Ovary (tissue), 9 donors: ENCODE data around the gene PHF14. TPM values are rescaled to one million over a fixed set of nuclear protein-coding genes. Genes with fewer than 3 reads are reported as not detected.

Experiments used
- DNase-seq, 5 donors: peaks; one replicate each; pipeline ENCODE4 v3.0.0-alpha.2; 2019 to 2020
- H3K27ac ChIP-seq, 2 donors: fragments of 200-600 bp; one replicate each; pipeline versions ENCODE4 v1.5.1 to v1.8.0; 2019 to 2022
- H3K27me3 ChIP-seq: fragments of 200-600 bp; one replicate; pipeline ENCODE4 v1.8.0; 2022
- H3K36me3 ChIP-seq: fragments of 200-600 bp; sonication (generic); one replicate; pipeline ENCODE4 v1.5.1; 2019
- H3K4me1 ChIP-seq: one replicate; pipeline ENCODE4 v1.8.1; 2013; ENCODE audit warnings: mild to moderate bottlenecking, moderate library complexity; ENCODE audit not compliant: insufficient read depth
- H3K4me3 ChIP-seq: fragments of 200-600 bp; sonication (generic); one replicate; pipeline ENCODE4 v1.5.1; 2017
- H3K9me3 ChIP-seq, 2 donors: fragments of 200-600 bp in 1 of 2; sonication (generic) in 1 of 2; one replicate each; pipeline versions ENCODE4 v1.5.1 to v1.8.1; 2013 to 2019; ENCODE audit warnings: mild to moderate bottlenecking in 1 of 2, moderate library complexity in 1 of 2
- EP300 ChIP-seq: sonication (generic); formaldehyde crosslinking; IDR thresholded peaks from one replicate; pipeline ENCODE4 v1.6.1; 2017; ENCODE audit warnings: antibody characterized with exemption
- POLR2A ChIP-seq: fragments of 450-650 bp; IDR thresholded peaks from one replicate; pipeline ENCODE4 v1.6.1; 2017; ENCODE audit warnings: antibody characterized with exemption, mild to moderate bottlenecking, moderate library complexity
- WGBS, 3 donors: extraction: QIAGEN DNeasy Blood & Tissue Kit in 1 of 3; methylation state at CpG; one replicate each; pipeline versions ENCODE4 v1.1.5 to v1.1.7; 2013 to 2017; 5-methylcytosine and 5-hydroxymethylcytosine counted together
- intact Hi-C, 4 donors: fragments of 100-400 bp; cut with DNase I; formaldehyde crosslinking; loops; one replicate each; pipeline versions ENCODE4 v1.11.0 to v1.15.1; 2022 to 2023
- polyA plus RNA-seq, 2 donors: library from polyadenylated mRNA; stranded (reverse); fragments of 200-250 nt in 1 of 2; fragments of 350-450 nt in 1 of 2; fragmentation: Illumina TruSeq in 1 of 2; extraction: RNeasy Lipid Tissue Mini Kit (QIAGEN cat#74804) in 1 of 2; gene quantifications; one replicate each; pipeline ENCODE4 v1.2.3, GENCODE V29; 2013 to 2014
- total RNA-seq, 7 donors: library from RNA; depleted of rRNA in 2 of 7; stranded (reverse); fragments of >200 nt in 2 of 7; fragmentation: NEBNext Ultra II Directional in 3 of 7; extraction: Animal tissue kit (Norgen Biotek cat#: 25700) in 3 of 7; gene quantifications; one replicate each; pipeline versions ENCODE4 v1.1.0 to v1.2.4, GENCODE V29; 2016 to 2023
- TF ChIP-seq, protein P1 (sequence below), 3 donors: fragments of 450-650 bp in 2 of 3; fragments of 200-600 bp in 1 of 3; IDR thresholded peaks; one replicate each; pipeline versions ENCODE4 v1.5.1 to v1.8.0; 2016 to 2022; ENCODE audit warnings: antibody characterized with exemption in 3 of 3, mild to moderate bottlenecking in 1 of 3
- donor health status: DM: no; HTN: no; CAD: no; lungs with moderate emphysema.
- donor health status: DM: no; HTN: no; CAD: no.
- donor health status: Bipolar disorder and iron deficiency.
- donor health status: DM: yes; HTN: yes; CAD: no.
- donor health status: DM: no; HTN: no; CAD: no.
- donor health status: DM: yes; HTN: yes; CAD: no.

The PHF14 gene
- total and polyA plus RNA-seq, 9 donors = 20.2 to 41.8 (median 32.0) TPM

DNA sequence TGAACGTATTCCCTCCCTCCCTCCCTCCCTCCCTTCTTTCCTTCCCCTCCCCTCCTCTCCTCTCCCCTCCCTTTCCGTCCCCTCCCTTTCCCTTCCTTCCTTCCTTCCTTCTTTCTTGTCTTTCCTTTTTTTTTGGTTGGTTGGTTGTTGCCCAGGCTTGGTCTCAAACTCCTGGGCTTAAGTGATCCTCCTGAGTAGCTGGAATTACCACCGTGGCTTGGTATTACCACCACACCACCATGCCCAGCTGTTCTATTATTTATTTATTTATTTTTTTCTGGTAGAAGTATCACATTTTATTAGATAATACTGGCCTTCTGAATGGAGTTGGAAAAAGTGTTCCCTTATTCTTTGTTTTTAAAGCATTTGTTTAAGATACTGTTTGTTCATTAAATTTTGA is 95.9 kb downstream of the PHF14 start:
- DNase-seq = no peak
- no peak overlapping the region for H3K4me3 ChIP-seq
- H3K36me3 ChIP-seq = no peaks in the 10 kb centered on the region
- H3K27me3 ChIP-seq = no peaks in the 10 kb centered on the region
- intact Hi-C loops = no loop called here
- TF ChIP-seq POLR2A (no peak), EP300 (no peak)
- TF ChIP-seq, protein P1, sequence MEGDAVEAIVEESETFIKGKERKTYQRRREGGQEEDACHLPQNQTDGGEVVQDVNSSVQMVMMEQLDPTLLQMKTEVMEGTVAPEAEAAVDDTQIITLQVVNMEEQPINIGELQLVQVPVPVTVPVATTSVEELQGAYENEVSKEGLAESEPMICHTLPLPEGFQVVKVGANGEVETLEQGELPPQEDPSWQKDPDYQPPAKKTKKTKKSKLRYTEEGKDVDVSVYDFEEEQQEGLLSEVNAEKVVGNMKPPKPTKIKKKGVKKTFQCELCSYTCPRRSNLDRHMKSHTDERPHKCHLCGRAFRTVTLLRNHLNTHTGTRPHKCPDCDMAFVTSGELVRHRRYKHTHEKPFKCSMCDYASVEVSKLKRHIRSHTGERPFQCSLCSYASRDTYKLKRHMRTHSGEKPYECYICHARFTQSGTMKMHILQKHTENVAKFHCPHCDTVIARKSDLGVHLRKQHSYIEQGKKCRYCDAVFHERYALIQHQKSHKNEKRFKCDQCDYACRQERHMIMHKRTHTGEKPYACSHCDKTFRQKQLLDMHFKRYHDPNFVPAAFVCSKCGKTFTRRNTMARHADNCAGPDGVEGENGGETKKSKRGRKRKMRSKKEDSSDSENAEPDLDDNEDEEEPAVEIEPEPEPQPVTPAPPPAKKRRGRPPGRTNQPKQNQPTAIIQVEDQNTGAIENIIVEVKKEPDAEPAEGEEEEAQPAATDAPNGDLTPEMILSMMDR (IDR thresholded peaks at IDR 0.05) = no peak
- no peaks in the 10 kb centered on the region for H3K9me3 ChIP-seq
- no peaks in the 10 kb centered on the region for H3K4me1 ChIP-seq
- H3K27ac ChIP-seq = no peak overlapping the region
- WGBS, 3 donors = 79 to 84% (median 80%) methylated on average over 3 of the region's 3 CpGs

DNA sequence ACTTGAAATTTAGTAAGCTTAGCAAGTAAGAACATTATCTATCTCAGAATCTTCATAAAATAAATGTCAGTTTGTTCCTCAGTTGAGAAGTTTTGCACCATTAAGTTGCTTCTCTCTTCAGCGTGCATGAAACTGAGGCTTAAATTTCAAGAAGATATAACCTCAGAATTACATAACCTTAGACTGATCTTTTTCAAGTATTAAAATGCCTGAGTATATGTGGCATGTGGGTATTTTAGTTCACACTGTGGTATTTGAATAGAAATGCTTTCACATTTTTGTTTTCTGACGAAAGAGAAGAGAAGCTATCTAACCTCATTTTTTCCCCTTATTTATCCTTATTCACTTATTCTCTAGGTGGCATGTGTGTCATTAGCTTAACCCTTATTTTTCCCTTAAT is 104.1 kb downstream of the PHF14 start:
- TF ChIP-seq POLR2A (no peak), EP300 (no peak)
- TF ChIP-seq, protein P1 (IDR thresholded peaks at IDR 0.05) = no peak
- Histone ChIP-seq H3K9me3 (no peaks in the 10 kb centered on the region), H3K27ac (no peak overlapping the region), H3K27me3 (no peaks in the 10 kb centered on the region), H3K36me3 (no peaks in the 10 kb centered on the region), H3K4me3 (no peak overlapping the region), H3K4me1 (no peaks in the 10 kb centered on the region)
- intact Hi-C loops = no loop called here
- DNase-seq = no peak
- 74 to 87% (median 80%) methylated on average over 2 of the region's 2 CpGs for WGBS, 3 donors

DNA sequence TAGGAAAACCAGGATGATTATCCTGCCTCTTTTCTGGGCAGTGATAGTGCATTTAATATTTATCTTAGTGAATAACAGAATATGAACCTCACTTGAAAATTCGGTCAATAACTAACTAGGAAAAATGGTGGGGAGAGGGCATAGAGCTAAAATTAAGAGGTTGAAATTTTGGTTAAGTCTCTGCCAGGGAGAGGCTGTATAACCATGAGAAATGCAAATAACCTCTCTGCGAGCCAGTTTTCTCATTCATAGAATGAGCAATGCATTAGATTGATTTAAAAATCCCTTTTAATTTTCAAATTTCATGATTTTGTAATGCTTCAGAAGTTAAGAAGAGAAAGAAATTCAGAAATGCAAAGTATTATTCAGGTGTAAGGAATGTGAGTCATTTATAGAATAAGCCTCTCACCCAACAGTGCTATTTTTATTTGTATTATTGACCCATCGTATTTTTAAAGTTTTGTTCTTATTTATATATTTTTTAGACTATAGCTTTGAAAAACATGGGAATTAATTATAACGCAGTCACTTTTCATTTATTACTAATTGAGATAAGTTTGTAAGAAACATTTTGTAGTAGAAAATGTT is 104.7 kb downstream of the PHF14 start:
- 91 to 92% (median 92%) methylated on average over 4 of the region's 4 CpGs for WGBS, 3 donors
- H3K27ac ChIP-seq = no peak overlapping the region
- intact Hi-C loops = no loop called here
- H3K4me3 ChIP-seq = no peak overlapping the region
- H3K4me1 ChIP-seq = no peaks in the 10 kb centered on the region
- no peaks in the 10 kb centered on the region for H3K36me3 ChIP-seq
- no peaks in the 10 kb centered on the region for H3K27me3 ChIP-seq
- no peaks in the 10 kb centered on the region for H3K9me3 ChIP-seq
- no peak for DNase-seq
- TF ChIP-seq POLR2A (no peak), EP300 (no peak)
- TF ChIP-seq, protein P1 (IDR thresholded peaks at IDR 0.05) = no peak

DNA sequence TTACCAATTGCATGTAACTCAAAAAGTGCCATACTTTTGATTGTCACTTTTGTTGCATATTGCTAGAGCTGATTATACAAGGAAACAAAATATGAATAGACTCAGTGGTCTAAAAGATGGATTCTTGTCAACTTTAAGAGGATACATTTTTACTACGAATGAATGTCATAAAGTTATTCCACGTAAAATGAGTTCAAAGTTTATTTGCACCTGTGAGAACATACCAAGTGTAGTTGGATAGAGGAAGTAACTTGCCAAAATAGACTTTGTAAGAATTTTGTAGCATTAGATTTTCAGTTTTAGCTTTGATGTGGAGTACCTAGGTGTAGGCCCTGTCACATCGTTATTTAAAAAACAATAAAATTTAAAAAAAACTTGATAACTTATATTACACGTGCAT is 106.2 kb downstream of the PHF14 start:
- no peak overlapping the region for H3K27ac ChIP-seq
- TF ChIP-seq EP300 (no peak), POLR2A (no peak)
- TF ChIP-seq, protein P1 (IDR thresholded peaks at IDR 0.05) = no peak
- DNase-seq = no peak
- intact Hi-C loops = no loop called here
- WGBS, 3 donors = 96 to 97% (median 97%) methylated on average over 4 of the region's 4 CpGs
- no peaks in the 10 kb centered on the region for H3K36me3 ChIP-seq
- H3K4me3 ChIP-seq = no peak overlapping the region
- H3K27me3 ChIP-seq = no peaks in the 10 kb centered on the region
- H3K4me1 ChIP-seq = no peaks in the 10 kb centered on the region
- no peaks in the 10 kb centered on the region for H3K9me3 ChIP-seq
